AG08395 (cell line): ENCODE measurements around the gene HOXC10.

Experiments
- DNase-seq: peaks from one replicate; pipeline ENCODE4 v3.0.0; 2012; ENCODE audit warnings: mixed read lengths, low spot score

The HOXC10 gene

GRCh38 chr12:54004063-54004840, 19.3 kb downstream of the HOXC10 start:
- no peak for DNase-seq

- DNase-seq: no peak
These were observed 20.0 kb downstream of the HOXC10 start for GRCh38 chr12:54004841-54005530.

- DNase-seq: no peak
These were observed 20.5 kb downstream of the HOXC10 start for GRCh38 chr12:54005531-54005852.

GRCh38 chr12:54005853-54006558, 21.1 kb downstream of the HOXC10 start:
- peak; percentile 79 for DNase-seq

DNA sequence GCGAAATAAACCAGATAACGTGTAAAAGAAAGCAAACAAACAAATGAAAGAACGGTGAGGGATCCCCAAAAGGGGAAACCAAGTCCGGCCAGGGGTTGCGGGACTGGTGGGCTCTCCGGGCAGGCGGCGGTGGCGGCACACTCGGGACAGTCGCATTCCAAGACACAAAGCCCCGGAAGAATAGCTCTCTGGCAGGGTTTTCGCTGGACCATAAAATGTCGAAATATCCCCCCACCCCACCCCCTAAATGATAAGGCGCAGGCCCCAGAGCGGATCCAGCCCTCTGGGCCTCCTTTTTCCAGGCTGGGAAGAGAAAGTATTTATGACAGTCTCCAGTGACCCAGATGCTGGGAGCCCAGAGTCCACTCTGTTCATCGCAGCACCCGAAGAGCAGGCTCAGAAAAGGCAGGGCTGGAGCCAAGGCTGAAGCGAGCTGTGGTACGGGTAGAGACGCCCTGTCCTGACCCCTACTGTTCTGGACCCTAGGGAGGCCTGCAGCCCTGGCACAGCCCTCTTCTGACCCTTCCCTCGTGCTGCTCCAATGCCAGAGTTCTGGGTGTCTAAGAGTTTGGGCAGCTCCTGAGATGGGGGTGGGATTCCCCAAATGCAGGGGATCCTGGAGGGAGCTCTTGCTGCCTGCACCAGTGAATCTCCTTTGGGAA, 21.7 kb downstream of the HOXC10 start:
- no peak for DNase-seq

- no peak for DNase-seq
These were observed 22.8 kb downstream of the HOXC10 start for GRCh38 chr12:54007538-54008259.

- no peak for DNase-seq
These were observed 23.3 kb downstream of the HOXC10 start for GRCh38 chr12:54008260-54008552.

DNA sequence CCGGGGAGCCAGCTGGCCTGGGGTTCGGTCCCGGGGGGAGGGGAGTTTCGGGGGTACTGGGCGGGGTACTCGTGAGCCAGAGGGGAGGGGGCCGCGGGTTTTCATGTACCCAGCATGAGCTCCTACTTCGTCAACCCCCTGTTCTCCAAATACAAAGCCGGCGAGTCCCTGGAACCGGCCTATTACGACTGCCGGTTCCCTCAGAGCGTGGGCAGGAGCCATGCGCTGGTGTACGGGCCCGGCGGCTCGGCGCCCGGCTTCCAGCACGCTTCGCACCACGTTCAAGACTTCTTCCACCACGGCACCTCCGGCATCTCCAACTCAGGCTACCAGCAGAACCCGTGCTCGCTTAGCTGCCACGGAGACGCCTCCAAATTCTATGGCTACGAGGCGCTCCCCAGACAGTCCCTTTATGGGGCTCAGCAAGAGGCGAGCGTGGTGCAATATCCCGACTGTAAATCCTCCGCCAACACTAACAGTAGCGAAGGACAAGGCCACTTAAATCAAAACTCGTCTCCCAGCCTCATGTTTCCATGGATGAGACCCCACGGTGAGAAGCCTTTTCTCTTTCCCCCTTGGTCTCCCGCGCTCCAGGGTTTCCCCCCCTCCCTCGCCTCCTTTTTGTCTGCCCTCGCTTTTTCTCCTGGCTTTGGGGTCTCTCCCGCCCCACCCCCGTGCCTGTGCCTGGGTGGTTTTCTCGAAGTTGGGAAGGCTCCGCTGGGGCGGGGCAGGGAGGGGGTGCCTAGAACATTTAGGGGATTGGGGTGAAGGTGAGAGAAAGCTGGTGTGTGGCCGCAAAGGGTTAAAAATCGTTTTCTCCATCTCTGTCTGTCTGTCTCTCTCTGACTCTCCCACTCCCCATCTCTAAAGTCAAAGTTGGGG, 24.5 kb downstream of the HOXC10 start:
- no peak for DNase-seq

DNA sequence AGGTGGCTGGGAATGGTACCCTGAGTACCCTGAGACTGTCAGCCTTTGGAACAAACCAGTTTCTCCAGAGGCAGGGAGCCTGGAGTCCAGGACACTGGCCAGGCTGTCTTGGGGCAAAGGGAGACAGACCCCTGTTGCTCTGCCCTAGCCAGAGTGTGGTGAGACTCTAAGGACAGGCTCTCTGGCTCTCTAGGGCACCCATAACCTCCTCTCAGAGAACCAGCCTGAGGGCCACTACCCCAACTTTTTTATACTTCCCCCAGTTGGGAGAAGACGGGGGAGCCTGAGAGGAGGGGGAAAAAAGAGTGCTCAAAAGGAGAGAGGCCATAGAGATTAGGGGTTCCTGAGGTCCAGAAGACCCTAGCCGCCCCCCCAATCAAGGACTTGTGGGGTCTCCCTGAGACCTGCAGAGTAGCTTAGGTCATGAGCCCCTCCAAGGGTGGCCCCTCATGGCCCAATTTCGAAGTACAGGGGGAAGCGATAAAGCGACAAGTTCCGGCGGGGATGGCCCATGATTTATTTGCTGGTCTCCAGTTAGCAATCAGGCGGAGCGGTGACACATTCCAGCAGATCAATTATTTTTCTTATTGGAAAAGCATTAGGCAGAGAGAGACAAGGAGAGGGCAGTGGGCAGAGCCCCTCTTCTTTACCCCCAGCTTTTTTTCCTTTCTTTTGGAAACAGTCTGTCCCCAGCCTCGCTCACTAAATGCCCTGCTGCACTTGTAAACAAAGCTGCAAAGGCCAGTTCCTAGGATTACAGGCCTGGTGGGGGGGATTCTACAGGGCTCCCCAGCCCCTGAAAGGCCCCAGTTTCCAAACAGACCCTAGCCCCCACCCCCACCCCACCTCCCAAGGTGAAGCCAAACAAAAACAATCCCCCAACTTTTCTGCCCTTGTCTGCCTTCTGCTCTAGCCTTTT, 25.4 kb downstream of the HOXC10 start:
- DNase-seq: no peak

GRCh38 chr12:54010972-54011664, 26.2 kb downstream of the HOXC10 start:
- no peak for DNase-seq

DNA sequence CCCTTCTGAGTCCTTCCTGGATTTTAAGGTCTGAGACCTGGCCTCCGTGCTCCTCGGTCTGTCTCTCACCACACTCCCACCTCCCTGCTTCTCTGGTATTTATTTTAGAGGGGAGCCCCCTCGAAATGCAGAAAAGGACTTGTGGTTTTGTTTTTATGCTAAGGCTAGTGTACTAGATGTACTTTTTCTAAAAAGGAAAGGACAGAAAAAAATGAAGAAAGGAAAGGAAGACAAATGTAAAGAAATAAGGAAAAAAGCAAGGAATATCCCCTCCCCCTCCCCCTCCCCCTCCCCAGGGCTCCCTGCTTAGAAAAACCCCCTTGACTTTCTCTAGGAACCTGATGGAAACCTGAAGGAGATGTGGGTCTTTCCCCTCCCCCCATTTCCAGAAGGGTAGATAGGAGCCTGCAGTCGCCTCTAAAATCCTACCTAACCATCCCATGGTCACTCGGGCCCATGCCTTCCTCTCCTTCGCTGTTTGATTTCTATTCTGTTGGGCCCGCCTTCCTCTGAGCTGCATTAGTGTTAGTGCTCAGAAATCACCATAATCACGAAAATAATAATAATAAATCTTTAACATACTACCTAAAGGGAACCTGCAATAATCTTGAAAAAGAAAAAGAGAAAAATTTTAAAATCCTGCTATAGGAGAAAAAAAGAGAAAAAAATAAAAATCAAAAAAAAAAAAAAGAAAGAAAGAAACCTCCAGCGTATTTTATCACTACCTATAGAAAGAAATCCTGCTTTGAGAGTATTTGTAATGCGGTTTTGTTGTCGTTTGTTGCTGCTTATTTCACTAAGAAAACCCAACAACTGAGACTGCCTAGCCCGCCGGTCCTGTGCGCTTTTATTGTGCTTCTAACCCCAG, 27.0 kb downstream of the HOXC10 start:
- no peak for DNase-seq

GRCh38 chr12:54012631-54013409, 27.9 kb downstream of the HOXC10 start:
- DNase-seq: no peak

GRCh38 chr12:54014377-54015017, 29.6 kb downstream of the HOXC10 start:
- no peak for DNase-seq

DNA sequence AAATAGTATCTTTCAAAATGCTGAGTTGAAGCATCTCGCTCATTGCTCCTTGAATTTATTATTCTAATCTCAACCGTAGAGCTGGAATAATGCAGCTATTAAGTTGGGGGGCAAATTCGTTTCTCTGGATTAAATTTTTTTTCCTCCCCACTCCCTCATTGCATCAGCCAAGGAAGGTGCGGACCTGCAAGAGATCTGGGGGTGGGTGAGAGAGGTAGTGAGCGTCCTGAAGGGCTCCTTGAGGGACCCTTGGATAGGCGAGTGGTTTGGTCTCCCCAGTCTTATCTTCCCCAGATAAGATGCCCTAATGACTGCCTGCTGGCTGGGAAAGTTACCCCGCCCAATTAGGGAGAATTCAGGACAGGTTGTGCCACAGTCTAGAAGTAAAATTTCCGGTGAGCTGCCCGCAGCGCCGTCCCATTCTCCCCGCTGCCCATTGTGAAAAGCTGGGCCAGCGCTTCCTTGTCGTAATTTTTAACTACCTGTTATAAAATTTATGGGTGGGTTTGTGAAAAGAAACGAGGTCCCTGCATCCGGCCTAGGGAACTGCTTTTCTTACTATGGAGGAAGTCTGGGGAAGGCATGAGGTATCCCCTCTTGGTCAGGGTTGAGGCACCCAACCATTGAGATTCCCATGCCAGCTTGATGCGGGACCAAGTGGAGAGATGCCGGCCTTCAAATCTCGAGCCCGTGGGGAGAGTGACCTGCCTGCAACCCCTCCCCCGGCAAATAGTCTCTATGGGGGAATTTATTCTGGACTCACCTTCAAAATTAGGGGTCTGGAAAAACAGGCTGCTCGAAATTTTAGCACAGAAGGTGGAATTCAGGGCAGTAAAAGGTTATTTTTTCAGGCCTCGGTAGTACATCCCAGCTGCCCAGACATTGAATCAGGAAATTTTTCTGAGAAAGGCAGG, 30.3 kb downstream of the HOXC10 start:
- no peak for DNase-seq

GRCh38 chr12:54016051-54016450, 31.1 kb downstream of the HOXC10 start:
- DNase-seq: no peak

GRCh38 chr12:54016478-54016964, 31.6 kb downstream of the HOXC10 start:
- peak; percentile 73 for DNase-seq
